DND-41 (cell line): ENCODE measurements around the gene NCR2.

Source experiments
- ATAC-seq: fragments of 200-7000 bp; cut with Tn5 transposase; 3 replicates; pipeline ENCODE4 v1.9.1; 2021; ENCODE audit warnings: low read depth; ENCODE audit not compliant: insufficient read depth
- DNase-seq: peaks from one replicate; pipeline ENCODE4 v3.0.0-alpha.2; 2020
- H2AFZ ChIP-seq: 2 replicates; pipeline ENCODE4 v1.6.0; 2012; ENCODE audit warnings: low read depth, low read length
- H3K27ac ChIP-seq: 2 replicates; pipeline ENCODE4 v1.5.1; 2012; ENCODE audit warnings: low read length, inconsistent platforms
- H3K27me3 ChIP-seq: fragments of 200-600 bp; sonication (generic); 2 replicates; pipeline ENCODE4 v1.6.0; 2012; ENCODE audit warnings: low read length, mild to moderate bottlenecking, inconsistent platforms; ENCODE audit not compliant: insufficient read depth, poor library complexity
- H3K36me3 ChIP-seq: 2 replicates; pipeline ENCODE4 v1.5.1; 2012; ENCODE audit warnings: low read length, inconsistent platforms; ENCODE audit not compliant: insufficient read depth
- H3K4me1 ChIP-seq: 2 replicates; pipeline ENCODE4 v1.5.1; 2012; ENCODE audit warnings: mild to moderate bottlenecking, low read length; ENCODE audit not compliant: insufficient read depth
- H3K4me2 ChIP-seq: 2 replicates; pipeline ENCODE4 v1.6.0; 2012; ENCODE audit warnings: mild to moderate bottlenecking, moderate library complexity, low read length, inconsistent platforms; ENCODE audit not compliant: insufficient read depth
- H3K4me3 ChIP-seq, 2 experiments: fragments of 200-600 bp in 1 of 2; shearing (Covaris generic) in 1 of 2; 2 replicates each; pipeline ENCODE4 v1.5.1; 2012 to 2016; ENCODE audit warnings: inconsistent platforms in 2 of 2, low read length in 2 of 2, mild to moderate bottlenecking in 2 of 2, low read depth in 1 of 2, moderate library complexity in 1 of 2
- H3K79me2 ChIP-seq: 2 replicates; pipeline ENCODE4 v1.6.0; 2012; ENCODE audit warnings: low read length, inconsistent platforms; ENCODE audit not compliant: insufficient read depth
- H3K9ac ChIP-seq: 2 replicates; pipeline ENCODE4 v1.6.0; 2012; ENCODE audit warnings: low read depth, mild to moderate bottlenecking, inconsistent platforms, low read length, moderate library complexity
- H3K9me3 ChIP-seq: 2 replicates; pipeline ENCODE4 v1.5.1; 2012; ENCODE audit warnings: low read length, moderate library complexity, mild to moderate bottlenecking, inconsistent platforms; ENCODE audit not compliant: insufficient read depth, severe bottlenecking
- H4K20me1 ChIP-seq: 2 replicates; pipeline ENCODE4 v1.6.0; 2012; ENCODE audit warnings: low read length; ENCODE audit not compliant: insufficient read depth
- CTCF ChIP-seq: IDR thresholded peaks from 2 replicates; pipeline ENCODE4 v1.5.1; 2012; ENCODE audit warnings: borderline replicate concordance, low read length, moderate library complexity, mild to moderate bottlenecking; ENCODE audit not compliant: poor library complexity, severe bottlenecking; ENCODE audit errors: extremely low read depth
- EZH2 ChIP-seq: IDR thresholded peaks from 3 replicates; pipeline ENCODE4 v1.6.1; 2012; ENCODE audit warnings: borderline replicate concordance, low read depth, mild to moderate bottlenecking, moderate library complexity, low read length, inconsistent platforms; ENCODE audit not compliant: severe bottlenecking

Gene NCR2

GRCh38 chr6:41338659-41339058 is 3.3 kb downstream of the NCR2 start:
- ATAC-seq (no peak), DNase-seq (no peak)
- Histone ChIP-seq H3K36me3 (no peaks in the 10 kb centered on the region), H2AFZ (no peak overlapping the region), H3K4me1 (peaks cover 37% of the 10 kb centered on the region), H3K4me3 (no peak overlapping the region), H3K9ac (no peak overlapping the region), H3K27ac (no peak overlapping the region), H4K20me1 (no peaks in the 10 kb centered on the region), H3K27me3 (no peaks in the 10 kb centered on the region), H3K4me2 (no peak overlapping the region), H3K79me2 (no peaks in the 10 kb centered on the region), H3K9me3 (no peaks in the 10 kb centered on the region)
- no peak for TF ChIP-seq EZH2
- no peak for TF ChIP-seq CTCF

- no peaks in the 10 kb centered on the region for H3K36me3 ChIP-seq
- H3K4me1 ChIP-seq = peaks cover 36% of the 10 kb centered on the region
- H2AFZ ChIP-seq = no peak overlapping the region
- H3K9me3 ChIP-seq = no peaks in the 10 kb centered on the region
- ATAC-seq (no peak), DNase-seq (no peak)
- H3K79me2 ChIP-seq = no peaks in the 10 kb centered on the region
- no peaks in the 10 kb centered on the region for H4K20me1 ChIP-seq
- no peak overlapping the region for H3K4me2 ChIP-seq
- no peaks in the 10 kb centered on the region for H3K27me3 ChIP-seq
- no peak overlapping the region for H3K4me3 ChIP-seq
- H3K27ac ChIP-seq = 0 out of 2 replicates have a peak overlapping the region, but pooled peaks have one; percentile 7
- no peak overlapping the region for H3K9ac ChIP-seq
- no peak for TF ChIP-seq CTCF
- no peak for TF ChIP-seq EZH2
Measured at GRCh38 chr6:41341580-41341979, 6.2 kb downstream of the NCR2 start.

- no peak overlapping the region for H3K27ac ChIP-seq
- H3K4me1 ChIP-seq = peaks cover 36% of the 10 kb centered on the region
- no peak for TF ChIP-seq EZH2
- no peak for TF ChIP-seq CTCF
- no peaks in the 10 kb centered on the region for H4K20me1 ChIP-seq
- no peaks in the 10 kb centered on the region for H3K36me3 ChIP-seq
- DNase-seq (no peak), ATAC-seq (no peak)
- H3K79me2 ChIP-seq = no peaks in the 10 kb centered on the region
- H3K4me3 ChIP-seq = no peak overlapping the region
- no peak overlapping the region for H3K4me2 ChIP-seq
- H3K9ac ChIP-seq = no peak overlapping the region
- no peaks in the 10 kb centered on the region for H3K9me3 ChIP-seq
- no peaks in the 10 kb centered on the region for H3K27me3 ChIP-seq
- no peak overlapping the region for H2AFZ ChIP-seq
Measured at GRCh38 chr6:41342241-41342640, 6.8 kb downstream of the NCR2 start.
